ENCODE results near the gene PSTPIP2.

PSTPIP2 gene

DNA sequence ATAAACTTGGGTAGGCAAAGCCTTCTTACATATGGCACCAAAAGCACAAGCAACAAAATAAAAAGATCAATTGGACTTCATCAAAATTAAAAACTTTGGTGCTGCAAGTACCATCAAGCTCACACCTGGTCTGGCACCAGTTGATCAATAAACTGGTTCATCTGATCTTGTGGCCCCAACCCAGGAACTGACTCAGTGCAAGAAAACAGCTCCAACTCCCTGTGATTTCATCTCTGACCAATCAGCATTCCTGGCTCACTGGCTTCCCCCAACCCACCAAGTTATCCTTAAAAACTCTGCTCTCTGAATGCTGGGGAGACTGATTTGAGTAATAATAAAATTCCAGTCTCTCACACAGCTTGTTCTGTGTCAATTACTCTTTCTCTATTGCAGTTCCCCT is 113.3 kb downstream of the PSTPIP2 start:
- TF ChIP-seq, protein P1, sequence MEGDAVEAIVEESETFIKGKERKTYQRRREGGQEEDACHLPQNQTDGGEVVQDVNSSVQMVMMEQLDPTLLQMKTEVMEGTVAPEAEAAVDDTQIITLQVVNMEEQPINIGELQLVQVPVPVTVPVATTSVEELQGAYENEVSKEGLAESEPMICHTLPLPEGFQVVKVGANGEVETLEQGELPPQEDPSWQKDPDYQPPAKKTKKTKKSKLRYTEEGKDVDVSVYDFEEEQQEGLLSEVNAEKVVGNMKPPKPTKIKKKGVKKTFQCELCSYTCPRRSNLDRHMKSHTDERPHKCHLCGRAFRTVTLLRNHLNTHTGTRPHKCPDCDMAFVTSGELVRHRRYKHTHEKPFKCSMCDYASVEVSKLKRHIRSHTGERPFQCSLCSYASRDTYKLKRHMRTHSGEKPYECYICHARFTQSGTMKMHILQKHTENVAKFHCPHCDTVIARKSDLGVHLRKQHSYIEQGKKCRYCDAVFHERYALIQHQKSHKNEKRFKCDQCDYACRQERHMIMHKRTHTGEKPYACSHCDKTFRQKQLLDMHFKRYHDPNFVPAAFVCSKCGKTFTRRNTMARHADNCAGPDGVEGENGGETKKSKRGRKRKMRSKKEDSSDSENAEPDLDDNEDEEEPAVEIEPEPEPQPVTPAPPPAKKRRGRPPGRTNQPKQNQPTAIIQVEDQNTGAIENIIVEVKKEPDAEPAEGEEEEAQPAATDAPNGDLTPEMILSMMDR (conservative IDR thresholded peaks at IDR 0.05; ENCODE audit: low read depth, low read length), result no peak
- DNase-seq (ENCODE audit: low read depth), result no peak
- no peak overlapping the region for H3K4me3 ChIP-seq (ENCODE audit: low read depth, low read length)

DNA sequence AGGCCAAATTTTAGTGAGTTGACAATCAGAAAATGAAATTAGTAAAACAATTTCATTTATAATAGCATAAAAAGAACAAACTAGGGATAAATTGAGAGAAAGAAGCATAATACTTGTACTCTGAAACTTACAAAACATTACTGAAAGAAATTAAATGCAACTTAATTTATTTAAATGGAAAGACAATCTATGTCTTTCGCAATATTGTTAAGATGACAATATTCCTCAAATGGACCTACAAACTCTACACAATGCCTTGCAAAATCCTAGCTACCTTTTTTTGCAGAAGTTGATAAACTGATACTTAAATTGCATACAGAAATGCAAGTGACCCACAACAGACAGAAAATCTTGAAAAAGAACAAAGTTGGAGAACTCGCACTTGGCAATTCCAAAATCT is 114.0 kb downstream of the PSTPIP2 start:
- TF ChIP-seq, protein P1 (conservative IDR thresholded peaks at IDR 0.05; ENCODE audit: low read depth, low read length), result no peak
- no peak overlapping the region for H3K4me3 ChIP-seq (ENCODE audit: low read depth, low read length)
- no peak for DNase-seq (ENCODE audit: low read depth)

DNA sequence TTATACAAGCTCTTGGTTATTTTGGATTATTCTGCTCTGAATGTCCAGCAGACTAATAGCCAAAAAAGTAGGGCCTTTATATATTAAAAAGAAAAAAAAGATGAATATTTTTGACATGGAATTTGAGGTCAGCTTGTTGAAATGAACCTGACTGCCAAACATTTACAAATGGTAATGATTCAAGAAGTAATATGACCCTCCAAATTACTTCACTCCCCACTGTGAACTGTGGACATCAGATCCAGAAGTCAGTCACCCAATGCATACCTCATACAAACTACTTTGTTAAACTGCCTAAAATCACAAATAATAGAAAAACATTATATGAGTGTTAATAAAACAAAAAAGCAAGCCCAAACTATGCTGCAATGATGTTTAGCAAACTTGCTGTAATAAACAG is 115.0 kb downstream of the PSTPIP2 start:
- no peak overlapping the region for H3K4me3 ChIP-seq (ENCODE audit: low read depth, low read length)
- DNase-seq (ENCODE audit: low read depth), result peak; percentile 93
- TF ChIP-seq, protein P1 (conservative IDR thresholded peaks at IDR 0.05; ENCODE audit: low read depth, low read length), result no peak

DNA sequence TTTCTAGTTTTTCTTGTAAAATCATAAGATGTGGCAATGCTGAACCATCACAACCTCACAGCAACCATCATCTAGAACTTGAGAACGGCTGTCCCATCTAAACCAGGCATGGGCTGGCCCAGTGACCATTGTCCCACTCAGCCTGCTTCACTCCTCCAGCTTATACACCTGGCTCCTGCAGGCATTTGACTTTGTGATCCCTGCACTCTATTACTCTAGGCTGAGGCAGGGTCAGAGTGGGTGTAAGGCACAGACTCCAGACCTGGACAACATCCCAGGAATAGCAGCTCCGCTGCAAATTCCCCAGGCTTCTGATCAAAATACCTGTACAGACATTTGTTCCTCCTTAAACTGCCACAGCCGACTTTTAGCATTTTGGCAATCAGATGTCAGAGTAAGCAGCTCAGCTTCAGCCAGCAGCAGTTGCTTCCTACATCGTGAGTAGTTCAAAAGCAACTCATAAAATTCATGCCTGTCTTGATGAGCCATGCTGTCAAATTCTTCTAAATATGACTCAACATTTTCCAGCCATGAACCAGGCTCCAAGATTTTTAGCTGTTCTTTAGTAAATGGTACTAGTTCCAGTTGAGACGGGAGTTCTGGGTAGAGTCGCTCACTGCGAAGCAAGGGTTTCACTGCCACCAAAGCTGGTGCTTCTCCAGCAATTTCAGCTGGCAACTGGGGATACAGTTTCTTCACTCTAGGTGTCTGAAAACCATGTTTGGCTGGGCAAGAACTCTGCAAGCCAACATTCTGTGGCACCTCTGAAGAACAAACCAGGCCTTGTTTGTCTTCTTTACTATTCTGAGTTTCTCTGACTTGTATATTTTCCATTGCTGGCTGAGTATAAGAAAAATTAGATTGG is 117.8 kb downstream of the PSTPIP2 start:
- no peak overlapping the region for H3K4me3 ChIP-seq (ENCODE audit: low read depth, low read length)
- TF ChIP-seq, protein P1 (conservative IDR thresholded peaks at IDR 0.05; ENCODE audit: low read depth, low read length), result no peak
- peak; percentile 93 for DNase-seq (ENCODE audit: low read depth)

DNA sequence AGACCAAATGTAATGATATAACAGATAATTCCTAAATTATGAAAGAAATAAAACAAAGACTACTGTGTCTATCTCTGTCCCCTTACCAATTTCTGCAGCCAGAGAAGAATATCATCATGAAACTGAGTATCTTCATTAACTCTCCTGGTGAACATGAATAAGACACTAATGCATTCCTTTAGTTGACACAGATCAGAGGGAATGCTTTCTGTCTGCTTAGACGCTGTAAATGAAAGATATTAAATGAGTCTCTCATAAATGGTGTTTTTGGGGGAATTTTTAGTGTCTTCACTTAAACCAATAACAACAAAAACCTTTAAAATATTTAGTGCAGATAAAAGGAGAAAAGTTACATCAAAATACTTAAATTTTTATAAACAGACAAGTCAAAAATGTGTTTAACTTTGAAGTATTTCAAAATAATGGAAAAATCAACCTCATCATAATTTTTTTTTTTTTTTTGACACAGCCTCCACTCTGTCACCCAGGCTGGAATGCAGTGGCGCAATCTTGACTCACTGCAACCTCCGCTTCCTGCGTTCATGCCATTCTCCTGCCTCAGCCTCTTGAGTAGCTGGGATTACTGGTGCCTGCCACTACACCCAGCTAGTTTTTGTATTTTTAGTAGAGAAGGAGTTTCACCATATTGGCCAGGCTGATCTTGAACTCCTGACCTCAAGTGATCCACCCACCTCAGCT is 120.9 kb downstream of the PSTPIP2 start:
- DNase-seq (ENCODE audit: low read depth), result peak; percentile 93
- TF ChIP-seq, protein P1 (conservative IDR thresholded peaks at IDR 0.05; ENCODE audit: low read depth, low read length), result no peak
- no peak overlapping the region for H3K4me3 ChIP-seq (ENCODE audit: low read depth, low read length)

DNA sequence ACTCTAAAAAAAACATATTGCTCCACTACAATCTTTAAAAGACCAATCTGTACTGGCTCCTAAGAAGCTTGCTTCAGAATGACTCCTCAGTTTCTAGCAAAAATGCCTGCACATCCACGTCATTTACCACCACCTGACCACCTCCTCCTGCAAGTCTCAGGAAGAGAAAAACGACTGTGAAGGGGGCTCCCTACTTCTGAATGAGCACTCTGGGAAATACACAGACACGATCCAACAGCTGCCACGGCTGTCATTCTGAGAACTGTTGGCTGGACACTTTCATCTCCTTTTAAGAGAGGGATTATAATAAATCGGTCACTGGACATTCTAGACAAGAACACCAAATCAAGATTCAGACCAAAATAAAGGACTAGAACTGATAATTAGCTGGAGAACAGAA is 126.4 kb downstream of the PSTPIP2 start:
- H3K4me3 ChIP-seq (ENCODE audit: low read depth, low read length), result no peak overlapping the region
- no peak for DNase-seq (ENCODE audit: low read depth)
- TF ChIP-seq, protein P1 (conservative IDR thresholded peaks at IDR 0.05; ENCODE audit: low read depth, low read length), result no peak

Measured in choroid plexus epithelial cell (primary cell).